Renal cortical epithelial cell (primary cell): ENCODE results near the gene GMPR. TPM values are rescaled to one million over a fixed set of nuclear protein-coding genes. Genes with fewer than 3 reads are reported as not detected.
"Not testable (repeated sequence)": the region's sequence is repeated elsewhere in the genome, so short reads cannot be mapped to it uniquely, and the experiment has no call there.

ENCODE experiments used
- DNase-seq: peaks from one replicate; pipeline ENCODE4 v3.0.0-alpha.2; 2011; ENCODE audit warnings: low read depth
- total RNA-seq: library from RNA; depleted of rRNA; stranded (reverse); fragments of >200 nt; gene quantifications from 2 replicates; pipeline ENCODE4 v1.2.3, GENCODE V29; 2014

GMPR gene
- total RNA-seq, 1 donor from 2014 or later, result 9.5 TPM

- DNase-seq, result no peak
Measured at GRCh38 chr6:16248271-16248853, 10.0 kb downstream of the GMPR start.

- peak; percentile 18 for DNase-seq
Measured at GRCh38 chr6:16249971-16250370, 11.6 kb downstream of the GMPR start.

- DNase-seq, result no peak
Measured at GRCh38 chr6:16251706-16252105, 13.3 kb downstream of the GMPR start.

GRCh38 chr6:16252686-16253299 is 14.4 kb downstream of the GMPR start:
- no peak for DNase-seq

GRCh38 chr6:16253399-16254144 is 15.2 kb downstream of the GMPR start:
- no peak for DNase-seq

GRCh38 chr6:16254535-16254934 is 16.1 kb downstream of the GMPR start:
- no peak for DNase-seq

GRCh38 chr6:16256781-16257180 is 18.4 kb downstream of the GMPR start:
- no peak for DNase-seq

GRCh38 chr6:16257999-16258708 is 19.8 kb downstream of the GMPR start:
- DNase-seq, result no peak

- no peak for DNase-seq
Measured at GRCh38 chr6:16258709-16259075, 20.3 kb downstream of the GMPR start.

- DNase-seq, result not testable (repeated sequence)
Measured at GRCh38 chr6:16259604-16260003, 21.2 kb downstream of the GMPR start.

GRCh38 chr6:16260602-16261001 is 22.2 kb downstream of the GMPR start:
- not testable (repeated sequence) for DNase-seq

GRCh38 chr6:16262773-16263172 is 24.4 kb downstream of the GMPR start:
- not testable (repeated sequence) for DNase-seq

GRCh38 chr6:16263464-16264099 is 25.2 kb downstream of the GMPR start:
- DNase-seq, result not testable (repeated sequence)

- DNase-seq, result no peak
Measured at GRCh38 chr6:16264785-16265184, 26.4 kb downstream of the GMPR start.

GRCh38 chr6:16265351-16266341 is 27.3 kb downstream of the GMPR start:
- DNase-seq, result no peak

- DNase-seq, result no peak
Measured at GRCh38 chr6:16267428-16268263, 29.3 kb downstream of the GMPR start.

GRCh38 chr6:16269442-16270070 is 31.2 kb downstream of the GMPR start:
- not testable (repeated sequence) for DNase-seq

- peak; percentile 34 for DNase-seq
Measured at GRCh38 chr6:16270178-16270794, 31.9 kb downstream of the GMPR start.

- no peak for DNase-seq
Measured at GRCh38 chr6:16271428-16271827, 33.0 kb downstream of the GMPR start.
